Measurements from ENCODE around the gene IVNS1ABP.
"Not testable (repeated sequence)": the region's sequence is repeated elsewhere in the genome, so short reads cannot be mapped to it uniquely, and the experiment has no call there.

Gene IVNS1ABP

DNA sequence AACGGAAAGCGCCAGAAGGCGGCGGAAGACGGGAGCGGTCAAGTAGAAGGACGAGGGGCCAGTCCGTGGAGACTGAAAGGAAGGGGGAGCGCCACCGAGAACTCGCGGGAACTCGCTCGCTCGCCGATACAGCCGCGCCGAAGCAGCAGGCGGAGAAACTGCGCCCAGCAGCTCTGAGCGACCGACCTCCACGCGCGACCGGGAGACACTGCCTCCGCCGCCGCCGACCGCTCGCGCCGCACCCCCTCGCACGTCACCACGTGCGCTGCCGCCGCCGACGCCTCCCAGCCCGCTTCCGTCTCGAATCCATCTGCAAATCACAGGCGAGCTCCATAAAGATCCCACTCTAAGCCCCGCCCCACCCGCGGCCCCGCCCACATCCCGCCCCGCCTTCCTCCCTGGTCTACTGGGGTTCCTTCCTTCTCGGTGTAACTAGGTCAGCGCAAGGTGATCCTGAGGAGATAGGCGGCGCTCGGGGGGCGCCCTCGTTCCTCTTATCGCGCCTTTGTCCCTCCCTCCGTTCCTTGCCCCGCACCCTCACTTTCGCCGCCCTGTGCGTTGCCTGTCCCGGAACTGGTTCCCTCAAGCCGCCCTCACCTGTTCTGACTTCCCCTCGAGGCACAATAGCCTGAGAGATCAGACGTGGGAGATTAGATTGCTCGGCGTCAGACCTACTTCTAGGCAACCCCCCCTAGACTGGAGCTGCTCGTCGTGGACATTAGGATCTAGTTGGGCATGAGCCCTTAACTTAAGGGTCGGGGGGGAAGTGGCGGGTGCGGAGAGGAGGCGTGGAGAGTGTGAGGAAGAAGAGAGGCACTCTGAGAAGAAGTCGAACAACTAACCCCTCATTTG lies at the start of gene IVNS1ABP:
IVNS1ABP (minus strand) TSS at position 210 of the 852 bp plus-strand sequence. CDS start 7,750 bp downstream, outside the sequence.
- DNase-seq (ENCODE audit: low read depth), result peak; percentile 93

DNA sequence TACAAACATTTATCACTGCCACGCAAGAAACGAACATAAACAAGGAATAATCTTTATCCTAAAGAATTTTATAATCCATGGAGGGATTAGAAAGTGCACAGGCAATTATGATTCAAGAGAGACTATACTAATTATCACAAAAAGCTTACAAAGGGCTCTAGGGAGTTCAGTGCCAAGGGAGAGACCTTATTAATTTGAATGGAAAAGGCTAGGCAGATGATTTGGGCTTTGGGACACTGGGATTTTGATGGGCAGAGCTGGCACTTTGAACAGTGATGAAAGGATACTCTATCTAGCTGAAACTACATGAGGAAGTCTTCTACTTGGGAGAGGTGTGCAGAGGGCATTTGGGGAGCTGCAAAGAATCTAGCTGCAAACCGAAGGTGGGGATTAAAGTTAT lies 48.9 kb upstream of the IVNS1ABP start:
- DNase-seq (ENCODE audit: low read depth), result no peak

DNA sequence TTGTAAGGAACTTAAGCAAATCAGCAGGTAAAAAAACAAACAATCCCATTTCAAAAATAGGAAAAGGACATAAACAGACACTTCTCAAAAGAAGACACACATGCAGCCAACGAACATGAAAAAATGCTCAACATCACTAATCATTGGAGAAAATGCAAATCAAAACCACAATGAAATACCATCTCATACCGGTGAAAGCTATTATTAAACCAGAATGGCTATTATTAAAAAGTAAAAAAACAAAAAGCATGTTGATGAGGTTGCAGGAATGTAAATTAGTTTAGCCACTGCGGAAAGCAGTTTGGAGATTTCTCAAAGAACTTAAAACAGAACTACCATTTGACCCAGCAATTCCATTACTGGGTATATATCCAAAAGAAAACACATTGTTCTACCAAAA lies 47.5 kb upstream of the IVNS1ABP start:
- DNase-seq (ENCODE audit: low read depth), result not testable (repeated sequence)

DNA sequence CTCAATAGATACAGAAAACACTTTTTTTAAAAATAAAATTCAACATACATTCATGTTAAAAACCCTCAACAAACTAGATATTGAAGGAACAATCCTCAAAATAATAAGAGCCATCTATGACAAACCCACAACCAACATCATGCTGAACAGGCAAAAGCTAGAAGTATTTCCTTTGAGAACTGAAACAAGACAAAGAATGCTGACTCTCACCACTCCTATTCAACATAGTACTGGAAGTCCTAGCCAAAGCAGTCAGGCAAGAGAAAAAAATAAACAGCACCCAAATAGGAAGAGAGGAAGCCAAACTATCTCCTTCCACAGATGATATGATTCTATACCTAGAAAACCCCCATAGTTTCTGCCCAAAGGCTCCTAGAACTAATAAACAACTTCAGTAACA lies 46.2 kb upstream of the IVNS1ABP start:
- no peak for DNase-seq (ENCODE audit: low read depth)

DNA sequence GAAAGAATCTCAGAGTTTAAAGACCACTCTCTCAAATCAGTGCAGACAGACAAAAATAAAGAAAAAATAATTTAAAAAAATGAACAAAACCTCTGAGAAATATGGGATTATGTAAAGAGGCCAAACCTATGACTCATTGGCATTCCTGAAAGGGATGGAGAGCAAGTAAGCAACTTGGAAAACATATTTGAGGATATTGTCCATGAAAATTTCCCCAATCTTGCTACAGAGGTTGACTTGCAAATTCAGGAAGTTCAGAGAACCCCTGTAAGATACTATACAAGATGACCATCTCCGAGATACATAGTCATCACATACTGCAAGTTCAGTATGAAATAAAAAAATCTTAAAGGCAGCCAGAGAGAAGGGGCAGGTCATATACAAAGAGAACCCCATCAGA lies 43.7 kb upstream of the IVNS1ABP start:
- no peak for DNase-seq (ENCODE audit: low read depth)

DNA sequence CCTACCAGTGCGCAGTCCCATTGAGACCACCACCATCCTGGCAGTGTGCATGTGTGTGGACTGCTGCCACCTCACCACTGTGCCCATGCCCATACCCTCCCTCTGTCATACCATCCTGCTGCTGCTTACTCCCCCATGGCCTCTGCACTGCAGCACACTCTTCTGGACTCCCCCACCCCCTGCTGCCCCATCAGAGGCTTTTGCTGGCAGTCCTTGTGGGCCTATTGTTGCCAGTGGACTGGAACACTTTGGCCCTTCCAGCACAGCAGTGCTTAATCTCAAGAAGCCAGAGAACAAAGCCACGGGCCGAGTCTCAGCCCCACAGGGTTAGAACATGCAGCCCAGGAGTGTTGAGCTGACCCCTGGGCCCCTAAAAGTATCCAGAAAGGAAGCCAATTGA lies 41.9 kb upstream of the IVNS1ABP start:
- DNase-seq (ENCODE audit: low read depth), result no peak

DNA sequence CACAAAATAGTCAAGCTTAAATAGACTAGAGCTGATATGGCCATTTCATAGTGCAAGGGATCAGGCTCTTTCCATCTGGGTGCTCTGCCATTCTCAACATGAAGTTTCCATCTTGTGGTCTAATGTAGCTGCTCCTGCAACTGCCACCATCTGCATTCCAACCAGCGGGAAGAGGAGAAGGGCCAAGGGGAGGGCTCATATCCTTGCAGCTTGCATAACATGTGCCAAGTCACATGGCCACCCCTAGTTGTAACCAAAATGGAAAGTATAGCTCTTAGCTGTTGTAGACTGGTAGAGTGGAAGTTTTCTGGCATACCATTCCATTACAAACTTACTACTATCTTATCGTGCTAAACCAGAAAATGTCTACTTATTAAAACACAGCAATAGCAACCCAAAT lies 38.9 kb upstream of the IVNS1ABP start:
- DNase-seq (ENCODE audit: low read depth), result no peak

DNA sequence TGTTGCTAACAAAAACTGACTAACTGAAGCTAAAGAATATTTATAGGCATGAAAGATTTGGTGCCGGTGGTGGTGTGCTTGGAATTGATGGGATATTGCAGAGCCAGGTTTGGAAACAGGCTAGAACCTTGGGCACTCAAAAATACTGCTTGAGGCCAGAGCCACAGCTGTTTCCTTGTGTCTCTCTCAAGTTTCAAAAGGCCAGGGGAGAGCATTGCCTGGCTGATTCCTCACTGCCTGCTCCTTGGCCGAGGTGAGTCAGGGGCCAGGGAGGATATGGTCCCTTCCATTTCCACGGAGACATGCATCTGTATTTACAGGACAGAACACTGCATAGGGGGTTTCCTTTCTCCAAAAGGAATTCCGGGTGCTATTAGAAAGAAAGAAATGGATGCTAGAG lies 36.1 kb upstream of the IVNS1ABP start:
- DNase-seq (ENCODE audit: low read depth), result no peak

DNA sequence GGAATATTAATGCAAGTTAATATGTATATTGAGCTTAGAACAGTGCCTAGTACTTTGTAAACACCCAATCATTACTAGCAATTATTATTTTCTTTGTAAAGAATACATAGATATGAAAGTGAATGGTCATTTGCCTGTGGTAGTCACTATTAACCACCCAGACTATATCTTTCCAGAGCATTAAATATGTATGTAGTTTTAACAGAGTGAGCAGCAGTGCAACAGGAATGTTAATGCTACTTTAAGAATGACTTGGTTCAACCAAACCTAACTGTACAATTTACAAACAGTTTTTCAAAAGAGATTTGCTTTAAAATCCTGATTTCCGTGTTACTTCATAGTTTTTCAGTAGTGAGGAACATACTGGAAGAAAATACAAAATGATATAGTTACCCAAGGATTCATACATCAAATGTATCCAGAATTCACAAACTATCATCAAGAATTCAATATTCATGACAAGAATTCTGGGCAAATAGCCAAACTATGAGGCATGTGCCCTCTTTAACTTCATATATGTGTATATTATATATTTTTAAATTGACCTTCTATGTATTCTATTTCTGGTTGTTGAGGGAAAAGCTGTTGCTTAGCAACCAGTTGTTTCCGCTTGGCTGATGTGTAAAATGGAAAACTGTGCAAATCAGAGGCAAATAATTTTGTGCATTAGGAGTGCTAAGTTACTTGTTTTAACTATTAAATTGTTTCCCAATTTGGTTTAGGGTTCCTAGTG lies 34.9 kb upstream of the IVNS1ABP start:
- DNase-seq (ENCODE audit: low read depth), result no peak

DNA sequence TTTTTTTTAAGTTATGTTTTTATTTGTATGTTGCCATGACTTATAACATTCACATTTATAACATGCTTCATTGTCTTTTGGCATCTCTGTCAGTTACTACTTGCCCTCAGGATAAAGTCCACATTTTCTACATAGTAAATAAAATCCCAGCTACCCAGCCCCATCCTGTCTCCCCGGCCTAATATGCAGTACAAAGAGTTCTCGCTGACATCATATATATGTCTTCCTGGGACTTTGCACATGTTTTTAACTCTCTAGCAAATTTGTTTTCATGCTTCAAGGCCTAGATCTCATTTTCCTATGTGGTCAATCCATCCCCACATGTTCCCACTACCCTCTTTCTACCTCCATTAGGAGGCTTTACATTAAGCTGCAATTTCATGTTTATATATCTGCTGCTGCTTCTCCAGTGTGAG lies 33.0 kb upstream of the IVNS1ABP start:
- no peak for DNase-seq (ENCODE audit: low read depth)

DNA sequence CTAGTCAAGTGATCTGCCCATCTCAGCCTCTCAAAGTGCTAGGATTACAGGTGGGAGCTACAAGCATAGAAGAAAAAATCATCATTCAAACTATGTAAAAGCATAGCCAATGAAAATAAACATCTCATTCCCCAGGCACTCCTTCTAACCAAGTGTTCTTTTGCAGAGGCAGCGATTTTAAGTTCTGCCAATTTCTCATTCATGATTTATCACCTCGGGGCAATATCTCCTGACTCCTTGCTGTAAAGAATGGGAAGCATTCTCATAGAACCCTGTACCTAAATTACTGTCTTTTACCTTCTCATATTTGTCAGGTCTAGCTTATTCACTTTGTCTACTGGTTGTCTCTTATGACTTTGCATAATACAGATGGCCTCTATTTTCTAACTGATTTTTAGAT lies 32.5 kb upstream of the IVNS1ABP start:
- no peak for DNase-seq (ENCODE audit: low read depth)

DNA sequence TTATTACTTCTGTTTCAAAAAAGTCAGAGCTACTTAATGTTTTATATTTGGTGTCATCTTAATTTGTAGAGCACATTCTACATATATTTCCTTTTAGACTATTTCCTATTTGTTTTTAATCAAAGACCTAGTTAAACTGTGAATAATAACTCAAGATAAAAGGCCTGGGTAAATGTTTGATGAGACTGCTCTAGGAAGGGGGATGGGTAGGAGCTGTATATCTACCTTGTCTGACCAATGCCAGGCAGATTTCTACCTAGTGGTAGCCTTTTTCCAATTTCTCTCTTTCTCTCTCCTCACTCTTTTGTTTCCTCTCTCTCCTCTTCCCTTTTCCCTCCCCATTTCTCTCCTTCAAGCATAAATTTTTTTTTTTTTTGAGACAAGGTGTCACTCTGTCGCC lies 31.9 kb upstream of the IVNS1ABP start:
- no peak for DNase-seq (ENCODE audit: low read depth)

DNA sequence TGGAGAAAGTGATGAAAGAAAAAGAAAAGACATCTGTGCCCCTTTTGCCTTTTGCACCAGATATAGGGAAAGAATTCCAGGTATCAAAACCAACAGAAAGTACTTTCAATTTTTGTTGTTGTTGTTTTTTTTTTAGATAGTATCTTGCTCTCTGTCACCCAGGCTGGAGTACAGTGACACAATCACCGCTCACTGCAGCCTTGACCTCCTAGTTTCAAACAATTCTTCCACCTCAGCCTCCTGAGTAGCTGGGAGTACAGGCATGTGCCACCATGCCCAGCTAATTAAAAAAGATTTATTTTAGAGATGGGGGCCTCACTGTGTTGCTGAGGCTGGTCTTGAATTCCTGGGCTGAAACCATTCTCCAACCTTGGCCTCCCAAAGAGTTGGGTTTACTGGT lies 31.3 kb upstream of the IVNS1ABP start:
- DNase-seq (ENCODE audit: low read depth), result no peak

DNA sequence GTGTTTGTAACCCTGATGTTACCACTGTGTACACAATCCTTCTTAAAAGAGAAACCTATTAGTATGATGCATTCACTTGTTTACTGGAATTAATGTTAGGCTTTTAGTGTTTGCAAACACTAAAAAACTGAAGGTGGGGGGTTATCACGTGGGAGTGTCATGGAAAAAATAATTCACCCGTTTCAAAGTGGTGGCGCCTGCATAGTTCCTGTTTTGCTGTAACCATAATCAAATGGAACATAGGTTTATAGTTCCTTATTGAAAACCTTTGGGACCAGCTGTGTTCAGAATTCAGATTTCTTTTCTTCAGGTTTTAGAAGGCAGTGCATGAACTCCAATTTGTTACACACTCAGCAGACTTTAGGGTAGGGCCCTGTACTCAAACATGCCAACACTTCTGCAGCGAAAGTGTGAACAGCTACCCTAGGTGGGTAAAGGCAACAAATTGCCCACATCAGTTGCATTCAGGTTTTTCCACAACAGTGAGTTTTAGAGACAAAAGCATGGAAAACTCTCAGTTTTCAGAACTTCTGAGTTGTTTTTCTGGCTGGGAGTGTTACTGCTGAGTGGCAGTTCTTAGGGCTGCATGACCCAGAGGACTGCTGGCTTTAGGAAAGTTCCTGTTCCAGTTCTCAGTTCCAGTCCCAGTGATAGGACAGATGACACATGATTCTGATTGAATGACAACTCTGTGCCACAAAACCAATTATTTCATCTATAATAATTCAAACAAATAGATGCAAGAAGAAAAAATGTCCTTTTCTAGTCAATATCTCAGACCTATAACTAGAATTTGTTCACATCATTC lies 29.1 kb upstream of the IVNS1ABP start:
- no peak for DNase-seq (ENCODE audit: low read depth)

DNA sequence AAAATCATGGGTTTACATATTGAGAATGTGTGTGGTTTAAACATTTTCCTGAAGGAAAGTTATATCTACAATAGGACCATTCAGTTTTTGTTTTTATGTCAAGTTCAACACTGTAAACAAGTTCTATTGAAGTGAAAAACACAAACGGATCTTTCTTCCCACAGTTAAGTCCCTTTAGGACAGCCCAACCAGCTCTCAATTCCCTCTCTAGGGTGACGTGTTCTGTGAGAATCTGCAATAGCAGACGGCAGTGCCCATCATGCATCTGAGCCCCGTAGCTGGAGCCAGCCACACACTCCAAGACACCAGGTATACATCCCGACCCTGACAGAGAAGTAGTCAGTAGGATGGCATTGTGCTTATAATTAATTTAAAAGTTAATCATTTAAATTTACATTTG lies 26.3 kb upstream of the IVNS1ABP start:
- no peak for DNase-seq (ENCODE audit: low read depth)

DNA sequence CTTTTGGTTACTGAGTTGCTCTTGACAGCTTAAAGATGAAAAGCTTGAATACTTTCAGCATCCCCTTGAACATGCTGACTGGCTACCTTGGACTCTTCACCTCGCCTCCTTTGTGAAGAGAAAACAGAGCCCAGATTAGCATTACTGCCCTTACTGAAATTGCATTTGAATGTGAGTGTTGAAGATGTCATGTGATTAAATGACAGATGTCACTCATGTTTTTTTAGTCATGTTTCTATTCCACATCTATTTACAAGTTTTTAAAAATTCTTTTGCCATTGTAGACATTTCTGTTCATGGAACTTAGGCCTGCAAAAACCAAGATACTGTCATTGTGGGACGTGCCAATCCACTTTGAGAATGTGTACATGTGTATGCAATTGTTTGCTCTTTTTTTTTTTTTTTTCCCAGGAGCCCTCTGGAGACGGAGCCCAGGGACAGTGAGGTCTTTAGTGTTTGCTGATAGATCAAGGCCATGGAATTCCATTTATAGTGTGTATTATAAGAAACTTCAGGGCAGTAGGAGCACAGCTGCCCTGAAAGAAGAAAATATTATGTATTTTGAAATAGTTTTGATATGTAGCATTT lies 25.7 kb upstream of the IVNS1ABP start:
- no peak for DNase-seq (ENCODE audit: low read depth)

DNA sequence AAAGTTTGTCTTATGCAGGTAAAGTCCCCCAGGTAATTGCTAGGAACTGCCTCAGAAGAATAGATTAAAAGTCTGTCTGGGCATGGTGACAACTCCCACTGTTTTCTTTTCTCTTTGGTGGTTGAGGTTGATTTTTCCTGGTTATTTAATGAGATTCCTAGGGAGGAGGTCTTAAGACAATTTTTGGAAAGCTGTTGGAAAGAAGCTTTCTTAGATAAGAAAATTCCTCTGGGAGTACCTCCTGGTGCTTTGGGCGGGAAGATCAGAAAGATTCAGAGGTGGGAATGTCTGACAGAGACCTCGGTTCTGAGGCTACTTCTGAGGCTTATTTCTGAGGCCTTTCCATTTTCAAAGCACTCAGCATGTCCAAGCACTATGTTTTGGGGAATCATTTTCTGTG lies 25.0 kb upstream of the IVNS1ABP start:
- DNase-seq (ENCODE audit: low read depth), result no peak

DNA sequence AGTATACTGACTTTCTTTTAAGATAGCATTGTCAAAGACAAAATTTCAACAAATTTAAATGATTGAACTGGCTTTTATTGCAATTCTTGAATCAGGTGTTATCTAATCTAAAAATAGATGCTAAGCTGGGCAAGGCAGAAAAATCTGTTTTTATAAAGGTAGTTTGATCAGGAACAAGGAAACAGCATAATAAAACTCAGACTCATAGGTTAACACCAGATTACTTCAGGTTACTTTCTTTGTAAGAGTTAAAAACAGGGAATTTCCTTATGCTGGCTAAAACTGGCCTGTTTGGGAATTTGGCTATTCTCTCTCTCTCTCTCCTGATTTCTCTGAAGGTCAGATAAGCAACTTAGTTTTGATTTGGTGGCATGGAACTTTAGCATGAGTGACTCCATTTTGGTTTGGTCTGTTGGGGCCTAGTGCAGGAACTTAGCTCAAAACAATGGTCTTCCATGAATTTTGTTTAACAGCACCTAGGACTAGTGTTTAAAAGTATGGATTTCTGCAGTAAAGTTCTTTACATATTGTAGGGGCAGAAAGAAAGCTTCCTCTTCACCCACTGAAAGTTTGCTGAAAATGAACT lies 24.2 kb upstream of the IVNS1ABP start:
- DNase-seq (ENCODE audit: low read depth), result no peak

DNA sequence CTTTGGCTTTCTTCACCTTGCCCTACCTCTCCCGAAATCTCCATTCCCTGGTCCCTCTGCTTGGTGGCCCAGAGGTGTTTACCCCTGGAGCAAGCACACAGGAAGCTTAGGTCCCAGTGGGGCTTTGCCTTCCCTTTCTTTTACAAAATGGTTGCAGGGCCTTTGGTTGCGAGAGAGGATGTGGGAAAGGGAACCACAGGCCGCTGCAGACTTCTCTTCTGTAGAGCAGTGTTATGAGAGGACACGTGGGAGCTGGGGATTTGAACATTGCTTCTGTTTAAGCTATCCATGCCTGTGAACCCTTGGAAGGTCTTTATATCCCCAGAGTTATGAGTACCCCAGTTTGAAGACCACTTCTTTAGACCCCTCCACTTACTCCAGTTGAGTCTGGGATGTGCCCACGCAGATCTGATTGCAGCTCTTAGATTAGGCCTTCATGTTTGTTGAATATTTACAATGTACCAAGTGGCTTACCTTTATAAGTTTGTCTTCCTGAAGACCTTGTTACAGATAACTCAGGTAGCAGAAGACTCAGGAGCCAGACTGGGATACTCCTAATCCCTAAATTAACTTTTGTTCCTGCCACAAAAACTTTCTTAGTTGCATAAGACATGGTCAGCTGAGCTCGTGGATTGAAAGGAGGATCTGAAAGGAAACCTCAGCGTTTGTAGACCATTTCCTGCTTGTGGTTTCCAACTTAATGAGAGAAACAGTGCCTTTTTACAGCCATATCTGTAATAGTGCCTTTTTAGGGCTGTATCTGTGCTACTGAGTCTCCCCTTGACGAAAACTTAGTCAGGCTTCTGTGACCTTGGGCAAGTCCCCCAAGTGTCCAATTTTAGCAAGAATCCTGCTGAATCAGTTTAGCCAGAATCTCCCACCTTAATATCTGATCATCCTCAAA lies 21.9 kb upstream of the IVNS1ABP start:
- peak; percentile 13 for DNase-seq (ENCODE audit: low read depth)

DNA sequence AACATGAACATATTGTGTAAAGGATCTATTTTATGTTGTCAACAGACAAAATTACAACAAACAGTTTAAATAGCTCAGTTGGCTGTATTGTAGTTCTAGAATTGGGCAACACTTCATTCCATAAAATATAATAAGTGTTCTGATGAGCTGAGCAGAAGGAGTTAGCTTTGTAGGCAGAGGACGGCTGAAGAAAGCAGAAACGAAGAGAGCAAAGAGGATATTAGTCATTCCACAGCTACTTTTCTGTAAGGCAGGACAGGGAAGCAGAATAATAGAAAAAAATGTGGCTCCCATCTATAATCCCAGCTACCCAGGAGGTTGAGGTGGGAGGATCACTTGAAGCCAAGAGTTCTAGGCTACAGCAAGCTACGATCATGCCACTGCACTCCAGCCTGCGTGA lies 20.2 kb upstream of the IVNS1ABP start:
- no peak for DNase-seq (ENCODE audit: low read depth)

DNA sequence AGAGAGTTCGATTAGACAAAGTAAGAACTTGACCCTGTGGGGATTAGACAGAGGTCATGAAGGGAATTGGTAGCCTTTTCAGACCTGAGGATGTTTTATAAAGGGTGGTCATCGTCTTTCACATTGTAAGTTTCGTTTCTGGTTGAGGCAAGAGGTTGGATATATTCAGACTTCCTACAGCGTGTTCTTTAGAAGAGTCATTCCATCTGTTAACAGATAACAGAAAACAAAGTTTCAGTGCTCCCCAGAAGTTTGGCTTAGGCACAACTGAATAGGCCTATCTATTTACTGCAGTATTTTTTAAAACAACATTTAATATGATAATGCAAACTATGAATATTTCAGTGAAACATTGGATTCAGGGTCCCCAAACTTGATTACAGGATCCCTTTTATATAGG lies 17.1 kb upstream of the IVNS1ABP start:
- DNase-seq (ENCODE audit: low read depth), result no peak

All from activated T-helper 1 cell treated with Interleukin-2 at 50 U/mL for 16 hours (primary cell).